D721Med (cell line): ENCODE data around the gene ATAD3B.
"Not testable (repeated sequence)": the region's sequence is repeated elsewhere in the genome, so short reads cannot be mapped to it uniquely, and the experiment has no call there.

Source experiments
- DNase-seq: peaks from one replicate; pipeline ENCODE4 v3.0.0; 2011; ENCODE audit warnings: low spot score; ENCODE audit not compliant: insufficient read length
- FAIRE-seq: peaks from 2 replicates; lab custom pipeline; 2011; peaks lifted over from hg19 to GRCh38; lab: Jason Lieb, UNC
- TF ChIP-seq, protein P1 (sequence below): IDR thresholded peaks from 2 replicates; pipeline ENCODE4 v1.5.1; 2012; ENCODE audit warnings: mild to moderate bottlenecking, control low read depth; ENCODE audit not compliant: insufficient read depth; ENCODE audit errors: missing control alignments

Gene ATAD3B

DNA sequence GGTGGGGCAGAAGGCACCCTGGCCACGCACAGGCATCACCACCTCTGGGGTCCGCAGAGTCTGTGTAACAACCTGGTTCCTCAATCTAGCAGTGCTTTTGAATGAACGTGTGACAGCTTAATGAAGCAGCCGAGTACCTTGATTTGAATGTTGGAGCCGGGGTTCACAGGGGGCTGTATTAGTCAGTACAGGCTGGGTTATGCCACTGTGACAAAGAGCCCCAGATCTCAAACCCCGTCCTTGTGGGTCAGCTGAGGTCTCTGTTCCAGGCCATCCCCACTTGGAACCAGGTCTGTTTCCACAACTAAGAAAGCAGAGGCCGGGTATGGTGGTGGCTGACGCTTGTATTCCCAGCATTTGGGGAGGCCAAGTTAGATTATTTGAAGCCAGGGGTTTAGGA, 58.4 kb downstream of the ATAD3B start:
- TF ChIP-seq, protein P1, sequence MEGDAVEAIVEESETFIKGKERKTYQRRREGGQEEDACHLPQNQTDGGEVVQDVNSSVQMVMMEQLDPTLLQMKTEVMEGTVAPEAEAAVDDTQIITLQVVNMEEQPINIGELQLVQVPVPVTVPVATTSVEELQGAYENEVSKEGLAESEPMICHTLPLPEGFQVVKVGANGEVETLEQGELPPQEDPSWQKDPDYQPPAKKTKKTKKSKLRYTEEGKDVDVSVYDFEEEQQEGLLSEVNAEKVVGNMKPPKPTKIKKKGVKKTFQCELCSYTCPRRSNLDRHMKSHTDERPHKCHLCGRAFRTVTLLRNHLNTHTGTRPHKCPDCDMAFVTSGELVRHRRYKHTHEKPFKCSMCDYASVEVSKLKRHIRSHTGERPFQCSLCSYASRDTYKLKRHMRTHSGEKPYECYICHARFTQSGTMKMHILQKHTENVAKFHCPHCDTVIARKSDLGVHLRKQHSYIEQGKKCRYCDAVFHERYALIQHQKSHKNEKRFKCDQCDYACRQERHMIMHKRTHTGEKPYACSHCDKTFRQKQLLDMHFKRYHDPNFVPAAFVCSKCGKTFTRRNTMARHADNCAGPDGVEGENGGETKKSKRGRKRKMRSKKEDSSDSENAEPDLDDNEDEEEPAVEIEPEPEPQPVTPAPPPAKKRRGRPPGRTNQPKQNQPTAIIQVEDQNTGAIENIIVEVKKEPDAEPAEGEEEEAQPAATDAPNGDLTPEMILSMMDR, result no peak
- DNase-seq (no peak), FAIRE-seq (no peak)

DNA sequence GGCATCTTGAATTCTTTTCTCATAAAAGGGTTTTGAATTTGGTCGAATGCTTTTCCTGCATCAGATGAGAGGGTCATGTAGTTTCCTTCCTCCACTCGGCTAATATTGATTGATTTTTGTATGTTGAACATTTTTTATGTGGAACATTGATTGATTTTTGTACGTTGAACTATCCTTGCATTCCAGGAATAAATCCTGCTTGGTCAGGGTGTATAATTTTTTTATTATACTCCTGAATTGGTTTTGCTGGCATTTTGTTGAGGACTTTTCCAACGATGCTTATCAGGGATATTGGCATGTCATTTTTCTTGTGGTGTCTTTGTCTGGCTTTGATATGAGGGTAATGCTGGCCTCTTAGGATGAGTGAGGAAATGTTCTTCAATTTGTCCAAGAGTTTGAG, 60.4 kb downstream of the ATAD3B start:
- FAIRE-seq (no peak), DNase-seq (no peak)
- TF ChIP-seq, protein P1, result no peak

DNA sequence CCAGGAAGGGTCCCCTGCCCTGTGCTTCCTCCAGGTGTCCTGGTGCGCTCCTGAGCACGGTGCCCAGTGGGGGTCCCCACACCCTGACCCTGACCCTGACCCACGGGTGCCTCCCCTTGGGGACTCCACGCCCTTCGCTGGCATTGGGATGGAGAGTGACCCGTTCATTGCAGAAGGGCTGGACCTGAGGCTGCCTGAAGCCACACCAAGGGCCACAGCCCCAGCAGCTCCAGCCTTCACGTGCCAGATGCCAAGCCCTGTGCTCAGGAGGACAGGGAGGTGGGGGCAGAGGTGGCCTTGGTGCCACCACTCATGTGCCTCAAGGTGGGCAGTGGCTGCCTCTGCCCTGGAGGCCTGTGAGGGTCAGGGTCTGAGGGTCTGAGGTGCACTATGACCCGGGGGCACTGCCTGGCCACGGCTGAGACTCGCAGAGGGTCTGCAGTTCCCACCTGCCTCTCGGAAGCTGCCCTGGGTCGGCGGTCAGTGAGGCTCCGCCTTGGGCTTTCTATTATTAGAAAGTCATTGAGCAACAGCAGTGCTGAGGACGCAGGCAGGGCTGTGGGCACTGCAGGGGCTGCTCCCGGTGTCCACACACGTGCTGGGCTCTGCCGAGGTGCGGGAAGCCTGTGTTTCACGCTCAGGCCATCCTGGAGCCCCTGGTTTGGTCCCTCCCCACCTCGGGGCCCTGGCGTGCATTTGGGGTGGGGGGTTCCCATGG, 61.8 kb downstream of the ATAD3B start:
- not testable (repeated sequence) for FAIRE-seq, DNase-seq

DNA sequence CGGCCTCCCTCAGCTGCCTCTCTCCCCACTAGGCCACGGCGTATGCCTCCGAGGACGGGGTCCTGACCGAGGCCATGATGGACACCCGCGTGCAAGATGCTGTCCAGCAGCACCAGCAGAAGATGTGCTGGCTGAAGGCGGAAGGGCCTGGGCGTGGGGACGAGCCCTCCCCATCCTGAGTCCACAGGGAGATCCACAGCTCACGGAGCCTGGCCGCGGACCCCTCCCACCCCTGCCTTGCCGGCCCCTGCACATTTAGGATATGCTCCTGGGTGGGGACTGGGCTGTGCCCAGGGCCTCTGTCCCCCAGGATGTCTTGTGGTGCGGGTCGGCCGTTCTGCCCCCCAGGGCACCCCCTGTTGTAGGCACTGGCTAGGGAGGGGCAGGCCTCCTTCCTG, 62.3 kb downstream of the ATAD3B start:
- not testable (repeated sequence) for DNase-seq, FAIRE-seq

DNA sequence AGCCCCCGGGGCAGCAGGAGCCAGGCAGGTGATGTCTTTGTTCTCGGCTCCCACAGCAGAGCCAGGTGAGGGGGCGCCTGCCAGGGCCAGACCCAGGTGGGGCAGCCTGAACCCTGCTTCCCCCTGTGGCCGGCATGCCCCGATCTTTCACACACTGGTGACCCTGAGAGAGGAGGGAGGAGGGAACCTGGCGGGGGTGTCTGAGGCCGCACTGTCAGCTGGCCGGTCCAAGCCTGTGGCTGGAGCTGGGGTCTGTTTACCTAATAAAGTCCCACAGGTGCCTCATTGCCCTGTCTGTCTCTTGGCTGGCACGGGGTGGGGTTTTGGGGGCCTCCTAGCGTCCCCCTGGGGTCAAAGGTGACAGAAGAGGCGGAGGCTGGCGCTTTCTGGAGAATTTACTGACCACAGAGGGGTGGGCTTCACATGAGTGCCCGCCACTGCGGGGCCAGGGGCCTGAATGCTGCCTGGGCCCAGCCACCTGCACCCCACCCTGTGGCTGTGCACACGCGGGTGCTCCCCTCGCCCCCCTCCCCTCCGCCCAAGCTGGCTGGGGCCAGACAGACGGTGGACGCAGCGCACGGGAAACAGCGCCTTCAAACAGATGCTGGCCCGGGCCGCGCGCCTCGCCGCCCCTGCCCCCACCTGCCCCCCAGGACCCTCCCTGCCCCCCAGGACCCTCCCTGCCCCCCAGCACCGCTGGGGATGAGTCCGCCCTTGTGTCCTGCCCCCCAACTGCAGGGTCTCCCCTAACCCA, 63.0 kb downstream of the ATAD3B start:
- TF ChIP-seq, protein P1, result no peak
- DNase-seq, result no peak
- no peak for FAIRE-seq

DNA sequence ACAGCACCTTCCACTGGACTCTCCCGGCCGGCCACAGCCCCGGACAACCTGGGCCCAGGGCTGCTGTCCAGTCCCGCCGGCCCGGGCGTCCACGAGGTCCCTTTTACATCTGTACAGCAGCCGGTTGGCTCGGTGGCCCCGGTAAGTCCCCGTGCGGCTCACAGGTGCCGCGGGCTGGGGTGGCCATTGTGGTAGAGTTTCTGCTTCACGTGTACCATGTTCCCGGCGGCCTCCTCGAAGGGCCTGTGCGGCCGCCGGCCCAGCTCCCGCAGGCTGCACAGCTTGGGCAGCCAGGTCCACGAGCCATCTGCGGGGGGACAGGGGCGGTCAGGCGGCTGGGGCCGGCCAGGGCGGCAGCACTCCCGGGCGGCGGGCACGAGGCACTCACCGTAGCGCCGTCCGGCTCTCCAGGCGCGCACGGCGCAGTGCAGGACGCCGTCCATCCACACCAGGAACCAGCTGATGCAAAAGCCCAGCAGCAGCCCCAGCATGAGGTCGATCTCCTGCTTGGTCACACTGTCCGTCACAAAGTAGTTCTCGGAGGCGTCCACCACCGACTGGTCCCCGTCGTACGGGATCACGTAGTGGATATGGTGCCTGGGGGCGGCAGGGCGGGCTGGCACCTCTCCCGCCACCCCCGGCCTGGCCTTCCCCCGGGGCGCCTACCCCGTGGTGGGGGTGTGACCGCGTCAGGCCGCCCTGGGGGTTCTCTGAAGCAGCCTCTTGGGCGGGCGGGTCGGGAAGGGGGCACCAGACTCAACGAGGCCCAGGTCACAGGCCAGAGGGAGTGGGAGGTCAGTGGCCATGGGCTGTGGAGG, 63.8 kb downstream of the ATAD3B start:
- DNase-seq (no peak), FAIRE-seq (no peak)
- TF ChIP-seq, protein P1, result no peak

DNA sequence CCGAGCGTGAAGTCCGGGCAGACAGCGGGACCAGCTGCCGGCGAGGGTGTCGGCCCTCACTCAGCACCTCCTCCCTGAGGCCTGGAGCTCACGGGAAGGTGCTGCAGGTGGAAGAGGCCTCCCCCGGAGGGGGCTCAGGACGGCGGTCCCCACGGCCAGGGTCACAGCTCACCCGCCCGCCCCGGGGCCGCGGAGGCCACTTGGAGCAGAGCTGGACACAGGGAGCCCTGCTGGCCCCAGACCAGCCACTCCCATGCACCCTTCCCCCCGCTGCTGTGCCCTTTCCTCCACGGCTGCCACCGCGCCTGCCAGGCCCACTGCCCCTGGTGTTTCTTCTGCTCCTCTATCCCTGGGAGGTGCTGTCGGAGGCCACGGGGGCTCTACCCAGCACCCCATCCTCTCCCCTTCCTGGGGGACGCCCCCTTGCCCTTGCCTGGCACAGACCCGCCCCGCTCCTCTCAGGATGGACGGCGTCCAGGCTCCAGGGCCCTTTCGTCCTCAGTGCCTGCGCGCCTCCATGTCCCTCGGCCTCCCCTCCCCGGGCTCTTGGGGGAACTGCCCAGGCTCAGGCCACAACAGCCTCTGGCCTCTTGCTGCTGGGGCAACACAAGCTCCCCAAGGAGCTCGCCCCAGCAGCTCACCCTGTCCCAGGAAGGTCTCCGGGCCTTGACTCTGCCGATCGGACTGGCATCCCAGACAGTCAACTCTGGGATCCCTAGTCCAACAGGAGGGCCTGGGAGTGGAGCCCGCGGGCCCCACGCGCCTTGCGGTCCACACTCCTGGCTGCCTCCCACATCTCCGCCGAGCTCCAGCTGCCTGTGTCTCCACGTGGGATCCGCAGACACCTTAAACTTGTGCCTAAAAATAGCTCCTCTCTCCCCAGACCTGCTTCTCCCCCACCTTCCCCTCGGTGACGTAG, 64.7 kb downstream of the ATAD3B start:
- DNase-seq (no peak), FAIRE-seq (no peak)
- TF ChIP-seq, protein P1, result no peak
